H9 (cell line): ENCODE measurements around the gene EME1. TPM values are rescaled to one million over a fixed set of nuclear protein-coding genes. Genes with fewer than 3 reads are reported as not detected.

Source experiments
- DNase-seq: peaks from one replicate; pipeline ENCODE4 v3.0.0-alpha.2; 2017
- H2AFZ ChIP-seq: one replicate; pipeline ENCODE4 v1.6.1; 2013; ENCODE audit warnings: mild to moderate bottlenecking, low read length, control low read depth, moderate library complexity
- H2AK5ac ChIP-seq: 2 replicates; pipeline ENCODE4 v1.6.1; 2013; ENCODE audit warnings: low read length, control low read depth, mixed read lengths; ENCODE audit not compliant: insufficient read length
- H2BK120ac ChIP-seq: one replicate; pipeline ENCODE4 v1.6.1; 2013; ENCODE audit warnings: low read depth, mild to moderate bottlenecking, low read length, control low read depth, inconsistent platforms; ENCODE audit not compliant: poor library complexity, severe bottlenecking
- H2BK12ac ChIP-seq: 2 replicates; pipeline ENCODE4 v1.6.1; 2013; ENCODE audit warnings: low read length, control low read depth, mixed read lengths, low read depth; ENCODE audit not compliant: insufficient read length
- H2BK15ac ChIP-seq: 2 replicates; pipeline ENCODE4 v1.6.1; 2013; ENCODE audit warnings: low read depth, low read length, control low read depth
- H2BK20ac ChIP-seq: one replicate; pipeline ENCODE4 v1.6.1; 2013; ENCODE audit warnings: low read depth, mild to moderate bottlenecking, low read length, control low read depth, inconsistent platforms; ENCODE audit not compliant: poor library complexity, severe bottlenecking
- H2BK5ac ChIP-seq: 2 replicates; pipeline ENCODE4 v1.6.1; 2013; ENCODE audit warnings: low read length, control low read depth, mixed read lengths; ENCODE audit not compliant: insufficient read length
- H3K14ac ChIP-seq: 2 replicates; pipeline ENCODE4 v1.6.1; 2013; ENCODE audit warnings: low read length, control low read depth; ENCODE audit not compliant: insufficient read depth
- H3K18ac ChIP-seq: 2 replicates; pipeline ENCODE4 v1.6.1; 2013; ENCODE audit warnings: low read depth, mild to moderate bottlenecking, mixed read lengths, low read length, control low read depth; ENCODE audit not compliant: insufficient read length
- H3K23ac ChIP-seq: 2 replicates; pipeline ENCODE4 v1.6.1; 2013; ENCODE audit warnings: low read length, control low read depth, mixed read lengths, low read depth; ENCODE audit not compliant: insufficient read length
- H3K23me2 ChIP-seq: 2 replicates; pipeline ENCODE4 v1.6.1; 2013; ENCODE audit warnings: low read depth, mild to moderate bottlenecking, mixed read lengths, low read length, control low read depth; ENCODE audit not compliant: insufficient read length, poor library complexity, severe bottlenecking
- H3K27ac ChIP-seq: 2 replicates; pipeline ENCODE4 v1.5.1; 2013; ENCODE audit warnings: low read length, control low read depth, mixed read lengths, low read depth; ENCODE audit not compliant: insufficient read length
- H3K27me3 ChIP-seq: 2 replicates; pipeline ENCODE4 v1.6.1; 2013; ENCODE audit warnings: low read length, control low read depth, inconsistent platforms; ENCODE audit not compliant: insufficient read depth
- H3K4ac ChIP-seq: 2 replicates; pipeline ENCODE4 v1.6.1; 2013; ENCODE audit warnings: low read depth, mild to moderate bottlenecking, control low read depth, inconsistent platforms, low read length, moderate library complexity
- H3K4me1 ChIP-seq: 2 replicates; pipeline ENCODE4 v1.6.1; 2013; ENCODE audit warnings: low read length, control low read depth, inconsistent platforms; ENCODE audit not compliant: insufficient read depth
- H3K4me2 ChIP-seq: 2 replicates; pipeline ENCODE4 v1.6.1; 2013; ENCODE audit warnings: low read length, control low read depth, mixed read lengths; ENCODE audit not compliant: insufficient read length, insufficient read depth
- H3K56ac ChIP-seq: 2 replicates; pipeline ENCODE4 v1.6.1; 2013; ENCODE audit warnings: low read depth, mild to moderate bottlenecking, mixed read lengths, low read length, control low read depth; ENCODE audit not compliant: insufficient read length
- H3K79me1 ChIP-seq: 2 replicates; pipeline ENCODE4 v1.6.1; 2013; ENCODE audit warnings: low read depth, mild to moderate bottlenecking, moderate library complexity, low read length, control low read depth, inconsistent platforms; ENCODE audit not compliant: insufficient read depth, poor library complexity, severe bottlenecking
- H3K79me2 ChIP-seq: 2 replicates; pipeline ENCODE4 v1.6.1; 2013; ENCODE audit warnings: low read length, control low read depth, inconsistent platforms; ENCODE audit not compliant: insufficient read depth
- H3K9ac ChIP-seq: 2 replicates; pipeline ENCODE4 v1.6.1; 2013; ENCODE audit warnings: low read length, control low read depth, mixed read lengths; ENCODE audit not compliant: insufficient read length; ENCODE audit errors: extremely low read depth
- H3K9me3 ChIP-seq: one replicate; pipeline ENCODE4 v1.6.1; 2013; ENCODE audit warnings: low read depth, low read length, inconsistent platforms; ENCODE audit not compliant: control insufficient read depth
- H3T11ph ChIP-seq: one replicate; pipeline ENCODE4 v1.6.1; 2013; ENCODE audit warnings: mild to moderate bottlenecking, low read length, control low read depth, inconsistent platforms
- H4K20me1 ChIP-seq: one replicate; pipeline ENCODE4 v1.6.1; 2013; ENCODE audit not compliant: control insufficient read depth, insufficient read length, insufficient read depth
- H4K5ac ChIP-seq: 2 replicates; pipeline ENCODE4 v1.6.1; 2013; ENCODE audit warnings: low read depth, mild to moderate bottlenecking, mixed read lengths, low read length, control low read depth; ENCODE audit not compliant: insufficient read length
- H4K8ac ChIP-seq: replicated peaks from 2 replicates; pipeline ENCODE4 v1.6.1; 2013; ENCODE audit warnings: low read length, control low read depth, mixed read lengths, low read depth; ENCODE audit not compliant: insufficient read length
- H4K91ac ChIP-seq: 2 replicates; pipeline ENCODE4 v1.6.1; 2013; ENCODE audit warnings: low read depth, mild to moderate bottlenecking, moderate library complexity, mixed read lengths, low read length, control low read depth; ENCODE audit not compliant: insufficient read length
- H3K27ac Mint-ChIP-seq, 3 experiments: 2 replicates in 2 of 3; 3 replicates in 1 of 3; pipeline ENCODE4 v1.8.0; 2020 to 2021; ENCODE audit warnings: mixed read lengths in 3 of 3, mild to moderate bottlenecking in 1 of 3, moderate library complexity in 1 of 3
- H3K27me3 Mint-ChIP-seq: 2 replicates; pipeline ENCODE4 v1.8.0; 2021; ENCODE audit warnings: low read depth, mild to moderate bottlenecking, moderate library complexity, mixed read lengths
- H3K36me3 Mint-ChIP-seq, 3 experiments: 2 replicates in 2 of 3; 3 replicates in 1 of 3; pipeline ENCODE4 v1.8.0; 2020 to 2021; ENCODE audit warnings: low read depth in 3 of 3, mixed read lengths in 3 of 3; ENCODE audit not compliant: insufficient read depth in 1 of 3
- H3K4me1 Mint-ChIP-seq, 2 experiments: 2 replicates each; pipeline ENCODE4 v1.8.0; 2020; ENCODE audit warnings: mixed read lengths in 2 of 2
- H3K4me3 Mint-ChIP-seq, 2 experiments: 2 replicates in 1 of 2; 3 replicates in 1 of 2; pipeline ENCODE4 v1.8.0; 2020 to 2021; ENCODE audit warnings: mild to moderate bottlenecking in 2 of 2, mixed read lengths in 2 of 2, moderate library complexity in 1 of 2
- H3K9me3 Mint-ChIP-seq, 2 experiments: 2 replicates in 1 of 2; 3 replicates in 1 of 2; pipeline ENCODE4 v1.8.0; 2020; ENCODE audit warnings: mild to moderate bottlenecking in 2 of 2, mixed read lengths in 2 of 2, moderate library complexity in 1 of 2
- WGBS: extraction: QIAGEN DNeasy Blood & Tissue Kit; methylation state at CpG from one replicate; pipeline ENCODE4 v1.1.7; 2013; ENCODE audit warnings: missing lambda C conversion rate, low lambda C conversion rate, mixed read lengths; ENCODE audit not compliant: insufficient read length; ENCODE audit errors: extremely low coverage; 5-methylcytosine and 5-hydroxymethylcytosine counted together
- total RNA-seq: library from RNA; stranded (reverse); gene quantifications from 2 replicates; pipeline ENCODE4 v1.2.1, GENCODE V29; 2021
- TF ChIP-seq, protein P1 (sequence below): fragments of 200-600 bp; sonication (generic); conservative IDR thresholded peaks from 3 replicates; pipeline ENCODE4 v1.8.0; 2021; ENCODE audit warnings: antibody characterized with exemption, mild to moderate bottlenecking

Gene EME1
- total RNA-seq, 1 experiment from 2014 or later: 15.1 TPM

GRCh38 chr17:50382931-50383330 is 9.9 kb downstream of the EME1 start:
- Mint-ChIP-seq H3K4me1 (no peaks in the 10 kb centered on the region), H3K36me3 (peaks cover 30 to 93% (median 86%) of the 10 kb centered on the region in 3 experiments; a peak in 6 of 7 replicates), H3K27ac (no peak overlapping the region), H3K9me3 (no peaks in the 10 kb centered on the region), H3K4me3 (no peak overlapping the region), H3K27me3 (no peaks in the 10 kb centered on the region)
- Histone ChIP-seq H3K79me1 (no peaks in the 10 kb centered on the region), H3K9ac (no peak overlapping the region), H2BK12ac (no peak overlapping the region), H3K18ac (no peak overlapping the region), H2AFZ (no peak overlapping the region), H3K14ac (no peak overlapping the region), H4K8ac (no peak overlapping the region), H2BK20ac (no peak overlapping the region), H2AK5ac (no peak overlapping the region), H3T11ph (no peak overlapping the region), H3K27ac (no peak overlapping the region), H3K4me1 (no peaks in the 10 kb centered on the region), H2BK15ac (no peak overlapping the region), H4K91ac (no peak overlapping the region), H3K23me2 (no peaks in the 10 kb centered on the region), H3K56ac (no peak overlapping the region), H3K27me3 (no peaks in the 10 kb centered on the region), H3K4me2 (no peak overlapping the region), H3K9me3 (no peaks in the 10 kb centered on the region), H3K79me2 (no peaks in the 10 kb centered on the region), H2BK120ac (no peak overlapping the region), H4K20me1 (no peaks in the 10 kb centered on the region), H4K5ac (no peak overlapping the region), H3K23ac (no peak overlapping the region), H3K4ac (no peak overlapping the region), H2BK5ac (no peak overlapping the region)
- no peak for DNase-seq
- TF ChIP-seq, protein P1, sequence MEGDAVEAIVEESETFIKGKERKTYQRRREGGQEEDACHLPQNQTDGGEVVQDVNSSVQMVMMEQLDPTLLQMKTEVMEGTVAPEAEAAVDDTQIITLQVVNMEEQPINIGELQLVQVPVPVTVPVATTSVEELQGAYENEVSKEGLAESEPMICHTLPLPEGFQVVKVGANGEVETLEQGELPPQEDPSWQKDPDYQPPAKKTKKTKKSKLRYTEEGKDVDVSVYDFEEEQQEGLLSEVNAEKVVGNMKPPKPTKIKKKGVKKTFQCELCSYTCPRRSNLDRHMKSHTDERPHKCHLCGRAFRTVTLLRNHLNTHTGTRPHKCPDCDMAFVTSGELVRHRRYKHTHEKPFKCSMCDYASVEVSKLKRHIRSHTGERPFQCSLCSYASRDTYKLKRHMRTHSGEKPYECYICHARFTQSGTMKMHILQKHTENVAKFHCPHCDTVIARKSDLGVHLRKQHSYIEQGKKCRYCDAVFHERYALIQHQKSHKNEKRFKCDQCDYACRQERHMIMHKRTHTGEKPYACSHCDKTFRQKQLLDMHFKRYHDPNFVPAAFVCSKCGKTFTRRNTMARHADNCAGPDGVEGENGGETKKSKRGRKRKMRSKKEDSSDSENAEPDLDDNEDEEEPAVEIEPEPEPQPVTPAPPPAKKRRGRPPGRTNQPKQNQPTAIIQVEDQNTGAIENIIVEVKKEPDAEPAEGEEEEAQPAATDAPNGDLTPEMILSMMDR: no peak
- WGBS: no CpG with 5 or more reads among the region's 12 CpGs
